ENCODE data around the gene SMIM22.

SMIM22 gene

GRCh38 chr16:4760221-4760910, 34.8 kb upstream of the SMIM22 start:
- no peak for DNase-seq (ENCODE audit: low read depth in 1 of 2, low spot score in 1 of 2)
- TF ChIP-seq JUND (IDR thresholded peaks at IDR 0.05; ENCODE audit: low read depth) = no peak
- in situ Hi-C loops (cut with HindIII; ENCODE audit: low pct_unique_long_range_greater_than_20kb, low sequenced_read_pairs) = no loop called here

GRCh38 chr16:4762205-4762604, 33.0 kb upstream of the SMIM22 start:
- no peak for TF ChIP-seq JUND (IDR thresholded peaks at IDR 0.05; ENCODE audit: low read depth)
- in situ Hi-C loops (cut with HindIII; ENCODE audit: low pct_unique_long_range_greater_than_20kb, low sequenced_read_pairs) = no loop called here
- no peak for DNase-seq (ENCODE audit: low read depth in 1 of 2, low spot score in 1 of 2)

- DNase-seq (ENCODE audit: low read depth in 1 of 2, low spot score in 1 of 2) = peak in 1 of 2 experiments; percentile 18
- in situ Hi-C loops (cut with HindIII; ENCODE audit: low pct_unique_long_range_greater_than_20kb, low sequenced_read_pairs) = no loop called here
- TF ChIP-seq JUND (IDR thresholded peaks at IDR 0.05; ENCODE audit: low read depth) = no peak
Observed at GRCh38 chr16:4763791-4764190, 31.4 kb upstream of the SMIM22 start.

DNA sequence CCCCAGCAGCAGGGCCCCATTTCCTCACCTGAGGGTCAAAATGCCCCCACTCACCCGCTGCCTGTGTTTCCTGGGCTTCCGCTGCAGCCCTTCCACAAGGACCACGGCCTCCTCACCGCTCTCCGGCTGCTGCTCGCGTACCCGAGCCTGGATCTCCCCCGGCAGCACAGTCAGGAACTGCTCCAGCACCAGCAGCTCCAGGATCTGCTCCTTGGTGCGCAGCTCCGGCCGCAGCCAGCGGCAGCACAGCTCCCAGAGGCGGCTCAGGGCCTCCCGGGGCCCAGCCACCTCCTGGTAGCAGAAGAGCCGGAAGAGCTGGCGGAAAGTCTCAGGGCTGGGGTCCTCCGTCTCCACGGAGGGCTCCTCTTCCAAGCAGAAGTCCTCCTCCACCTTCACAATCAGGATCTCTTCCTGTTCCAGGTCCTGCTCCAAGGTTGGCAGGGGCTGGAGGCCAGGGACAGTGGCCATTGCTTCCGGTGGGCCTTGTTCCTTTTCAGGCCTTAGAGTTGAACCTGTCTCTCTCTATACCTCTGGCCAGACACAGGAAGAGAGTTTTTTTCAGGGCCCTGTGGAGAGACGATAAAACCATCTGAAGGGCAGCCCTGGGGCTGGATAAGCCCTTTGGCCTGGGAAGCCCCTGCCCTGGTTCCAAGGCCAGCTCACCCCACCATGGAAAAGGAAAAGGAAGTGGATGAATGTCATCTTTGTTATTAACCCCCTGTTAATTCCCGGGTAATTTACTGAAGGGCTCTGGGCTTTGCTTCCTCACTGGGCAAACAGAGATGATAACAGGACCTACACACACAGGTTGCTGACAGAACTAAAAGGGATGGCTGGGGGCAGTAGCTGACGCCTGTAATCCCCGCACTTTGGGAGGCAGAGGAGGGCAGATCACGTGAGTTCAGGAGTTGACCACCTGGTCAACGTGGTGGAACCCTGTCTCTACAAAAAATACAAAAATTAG, 29.4 kb upstream of the SMIM22 start:
- in situ Hi-C loops (cut with HindIII; ENCODE audit: low pct_unique_long_range_greater_than_20kb, low sequenced_read_pairs) = no loop called here
- TF ChIP-seq JUND (IDR thresholded peaks at IDR 0.05; ENCODE audit: low read depth) = no peak
- no peak for DNase-seq (ENCODE audit: low read depth in 1 of 2, low spot score in 1 of 2)

DNA sequence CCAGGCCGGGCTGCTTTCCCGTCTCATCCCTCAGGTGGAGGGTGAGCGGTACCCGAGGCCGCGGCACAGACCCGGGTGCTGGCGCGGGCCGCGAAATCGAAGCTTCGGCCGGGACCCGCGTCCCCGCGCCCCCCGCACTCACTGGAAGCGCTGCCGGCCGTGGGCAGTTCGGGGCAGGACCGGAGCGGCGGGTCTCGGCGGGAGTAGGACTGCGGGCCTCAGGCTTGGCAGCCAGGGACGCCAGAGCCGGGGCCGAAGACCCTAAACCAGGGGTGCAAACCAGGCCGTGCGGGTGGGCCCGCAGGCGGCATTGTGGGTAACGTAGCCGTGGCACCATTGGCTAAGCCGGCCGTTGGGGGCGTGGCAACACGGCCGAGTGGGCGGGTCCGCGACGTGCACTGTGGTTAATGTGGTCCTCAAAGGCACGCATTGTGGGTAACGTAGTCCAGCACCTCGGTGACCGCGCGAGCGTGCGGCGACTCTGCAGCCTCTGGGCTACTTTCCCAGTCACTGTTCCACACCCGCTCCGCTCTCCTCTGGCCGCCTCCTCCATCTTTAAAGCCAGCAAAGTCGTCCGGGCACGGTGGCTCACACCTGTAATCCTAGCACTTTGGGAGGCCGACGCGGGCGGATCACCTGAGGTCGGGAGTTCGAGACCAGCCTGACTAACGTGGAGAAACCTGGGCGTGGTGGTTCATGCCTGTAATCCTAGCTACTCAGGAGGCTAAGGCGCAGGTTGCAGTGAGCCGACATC, 28.1 kb upstream of the SMIM22 start, which contains the start of gene ZNF500:
Gene ZNF500, minus strand, starts transcription at position 288 of the 754 bp plus-strand sequence. CDS start 1,184 bp downstream, outside the sequence.
- peak; percentile 94 to 96 for DNase-seq (ENCODE audit: low read depth in 1 of 2, low spot score in 1 of 2)
- in situ Hi-C loops (cut with HindIII; ENCODE audit: low pct_unique_long_range_greater_than_20kb, low sequenced_read_pairs) = no loop called here
- TF ChIP-seq JUND (IDR thresholded peaks at IDR 0.05; ENCODE audit: low read depth) = no peak

DNA sequence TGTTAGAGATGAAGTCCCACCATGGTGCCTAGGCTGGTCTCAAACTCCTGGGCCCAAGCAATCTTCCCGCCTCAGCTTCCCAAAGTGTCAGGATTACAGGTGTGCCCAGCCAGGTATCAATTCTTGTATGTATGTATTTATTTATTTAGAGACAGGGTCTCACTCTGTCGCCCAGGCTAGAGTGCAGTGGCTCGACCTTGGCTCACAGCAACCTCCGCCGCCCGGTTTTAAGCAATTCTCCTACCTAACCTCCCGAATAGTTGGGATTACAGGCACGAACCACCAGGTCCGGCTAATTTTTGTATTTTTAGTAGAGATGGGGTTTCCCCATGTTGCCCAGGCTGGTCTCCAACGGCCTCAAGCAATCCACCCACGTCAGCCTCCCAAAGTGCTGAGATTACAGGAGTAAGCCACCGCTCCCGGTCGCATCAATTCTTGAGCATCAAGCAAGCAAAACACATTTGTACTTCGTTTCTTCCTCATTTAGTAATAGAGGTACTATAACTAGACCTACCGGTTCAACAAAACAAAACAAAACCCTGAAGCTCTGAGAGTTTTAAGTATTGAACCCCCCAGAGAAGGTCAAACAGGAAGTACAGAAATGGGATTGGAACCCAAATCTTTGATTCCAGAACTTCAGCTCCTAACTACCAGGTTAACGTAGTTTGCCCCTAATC, 27.2 kb upstream of the SMIM22 start:
- no peak for TF ChIP-seq JUND (IDR thresholded peaks at IDR 0.05; ENCODE audit: low read depth)
- no peak for DNase-seq (ENCODE audit: low read depth in 1 of 2, low spot score in 1 of 2)
- in situ Hi-C loops (cut with HindIII; ENCODE audit: low pct_unique_long_range_greater_than_20kb, low sequenced_read_pairs) = no loop called here

- in situ Hi-C loops (cut with HindIII; ENCODE audit: low pct_unique_long_range_greater_than_20kb, low sequenced_read_pairs) = no loop called here
- peak; percentile 90 to 98 for DNase-seq (ENCODE audit: low read depth in 1 of 2, low spot score in 1 of 2)
- TF ChIP-seq JUND (IDR thresholded peaks at IDR 0.05; ENCODE audit: low read depth) = no peak
Observed at GRCh38 chr16:4768549-4769305, 26.4 kb upstream of the SMIM22 start.

GRCh38 chr16:4769306-4769638, 25.9 kb upstream of the SMIM22 start:
- in situ Hi-C loops (cut with HindIII; ENCODE audit: low pct_unique_long_range_greater_than_20kb, low sequenced_read_pairs) = no loop called here
- no peak for TF ChIP-seq JUND (IDR thresholded peaks at IDR 0.05; ENCODE audit: low read depth)
- peak in 1 of 2 experiments; percentile 17 for DNase-seq (ENCODE audit: low read depth in 1 of 2, low spot score in 1 of 2)

GRCh38 chr16:4771646-4772045, 23.5 kb upstream of the SMIM22 start:
- in situ Hi-C loops (cut with HindIII; ENCODE audit: low pct_unique_long_range_greater_than_20kb, low sequenced_read_pairs) = no loop called here
- no peak for DNase-seq (ENCODE audit: low read depth in 1 of 2, low spot score in 1 of 2)
- TF ChIP-seq JUND (IDR thresholded peaks at IDR 0.05; ENCODE audit: low read depth) = no peak

- TF ChIP-seq JUND (IDR thresholded peaks at IDR 0.05; ENCODE audit: low read depth) = no peak
- no peak for DNase-seq (ENCODE audit: low read depth in 1 of 2, low spot score in 1 of 2)
- in situ Hi-C loops (cut with HindIII; ENCODE audit: low pct_unique_long_range_greater_than_20kb, low sequenced_read_pairs) = no loop called here
Observed at GRCh38 chr16:4772351-4772750, 22.8 kb upstream of the SMIM22 start.

DNA sequence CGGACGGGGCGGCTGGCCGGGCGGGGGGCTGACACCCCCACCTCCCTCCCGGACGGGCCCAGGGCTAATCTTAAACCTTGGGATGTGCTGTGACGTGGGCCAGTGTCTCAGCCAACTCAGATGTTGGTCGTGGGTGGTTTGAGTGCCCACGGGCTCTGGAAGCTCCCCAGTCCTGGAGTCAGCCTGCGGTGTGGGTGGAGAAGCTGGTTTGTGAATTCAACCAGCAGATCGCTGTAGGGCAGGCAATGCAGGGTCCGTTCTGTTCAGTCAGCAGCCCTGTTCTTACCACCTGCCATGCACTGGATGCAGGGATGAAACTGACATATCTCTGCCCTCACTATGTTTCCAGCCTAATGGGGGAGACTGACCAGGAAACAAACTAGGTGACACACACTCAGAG, 20.2 kb upstream of the SMIM22 start:
- in situ Hi-C loops (cut with HindIII; ENCODE audit: low pct_unique_long_range_greater_than_20kb, low sequenced_read_pairs) = no loop called here
- DNase-seq (ENCODE audit: low read depth in 1 of 2, low spot score in 1 of 2) = no peak
- TF ChIP-seq JUND (IDR thresholded peaks at IDR 0.05; ENCODE audit: low read depth) = no peak
